Hematopoietic multipotent progenitor cell treated with erythropoietin and hydrocortisone succinate and interleukin-3 and kit ligand, for 4 days (in vitro differentiated cells): ENCODE results near the gene KCNN2.
"Not testable (repeated sequence)": the region's sequence is repeated elsewhere in the genome, so short reads cannot be mapped to it uniquely, and the experiment has no call there.

Source experiments
- DNase-seq: peaks from one replicate; pipeline ENCODE4 v3.0.0-alpha.2; 2015

The KCNN2 gene

DNA sequence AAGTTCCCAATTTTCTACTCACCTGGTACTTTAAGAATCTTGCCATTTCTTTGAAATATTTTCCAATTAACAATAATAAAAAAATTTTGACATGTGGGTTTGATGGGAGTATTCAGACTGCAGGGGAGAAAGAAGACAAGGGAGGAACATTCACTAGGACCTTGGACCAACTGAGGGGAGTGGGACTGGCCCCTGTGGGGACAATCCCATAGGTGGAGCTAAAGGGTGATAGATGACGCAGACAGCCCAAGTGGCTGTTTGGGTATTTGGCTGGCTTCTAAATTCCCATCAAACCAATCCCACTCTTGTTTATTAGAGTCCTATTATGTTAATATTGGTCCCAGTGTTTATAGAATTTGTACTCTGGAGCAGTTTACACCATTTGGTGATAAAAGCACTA, 65.3 kb downstream of the KCNN2 start:
- DNase-seq, result no peak

DNA sequence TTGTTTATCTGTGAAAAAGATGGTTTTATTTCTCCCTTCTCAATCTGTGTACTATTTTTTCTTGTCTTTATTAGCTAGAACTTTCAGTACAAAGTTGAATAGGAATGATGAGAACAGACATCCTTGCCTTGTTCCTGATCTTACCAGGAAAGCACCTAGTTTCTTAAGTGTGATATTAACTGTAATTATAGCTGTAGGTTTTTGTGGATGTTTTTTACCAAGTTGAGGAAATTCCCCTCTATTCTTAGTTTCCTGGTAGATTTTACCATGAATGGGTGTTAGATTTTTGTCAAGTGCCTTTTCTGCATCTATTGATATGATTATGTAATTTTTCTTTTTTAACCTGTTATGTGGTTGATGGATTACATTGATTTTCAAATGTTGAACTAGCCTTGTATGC, 68.7 kb downstream of the KCNN2 start:
- DNase-seq, result no peak

DNA sequence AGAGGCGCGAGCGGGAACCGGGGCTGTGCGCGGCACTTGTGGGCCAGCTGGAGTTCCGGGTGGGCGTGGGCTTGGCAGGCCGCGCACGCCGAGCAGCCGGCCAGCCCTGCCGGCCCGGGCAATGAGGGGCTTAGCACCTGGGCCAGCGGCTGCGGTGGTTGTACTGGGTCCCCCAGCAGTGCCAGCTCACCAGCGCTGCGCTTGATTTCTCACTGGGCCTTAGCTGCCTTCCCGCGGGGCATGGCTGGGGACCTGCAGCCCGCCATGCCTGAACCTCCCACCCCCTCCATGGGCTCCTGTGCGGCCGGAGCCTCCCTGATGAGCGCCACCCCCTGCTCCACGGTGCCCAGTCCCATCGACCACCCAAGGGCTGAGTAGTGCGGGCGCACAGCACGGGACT, 70.8 kb downstream of the KCNN2 start:
- not testable (repeated sequence) for DNase-seq

DNA sequence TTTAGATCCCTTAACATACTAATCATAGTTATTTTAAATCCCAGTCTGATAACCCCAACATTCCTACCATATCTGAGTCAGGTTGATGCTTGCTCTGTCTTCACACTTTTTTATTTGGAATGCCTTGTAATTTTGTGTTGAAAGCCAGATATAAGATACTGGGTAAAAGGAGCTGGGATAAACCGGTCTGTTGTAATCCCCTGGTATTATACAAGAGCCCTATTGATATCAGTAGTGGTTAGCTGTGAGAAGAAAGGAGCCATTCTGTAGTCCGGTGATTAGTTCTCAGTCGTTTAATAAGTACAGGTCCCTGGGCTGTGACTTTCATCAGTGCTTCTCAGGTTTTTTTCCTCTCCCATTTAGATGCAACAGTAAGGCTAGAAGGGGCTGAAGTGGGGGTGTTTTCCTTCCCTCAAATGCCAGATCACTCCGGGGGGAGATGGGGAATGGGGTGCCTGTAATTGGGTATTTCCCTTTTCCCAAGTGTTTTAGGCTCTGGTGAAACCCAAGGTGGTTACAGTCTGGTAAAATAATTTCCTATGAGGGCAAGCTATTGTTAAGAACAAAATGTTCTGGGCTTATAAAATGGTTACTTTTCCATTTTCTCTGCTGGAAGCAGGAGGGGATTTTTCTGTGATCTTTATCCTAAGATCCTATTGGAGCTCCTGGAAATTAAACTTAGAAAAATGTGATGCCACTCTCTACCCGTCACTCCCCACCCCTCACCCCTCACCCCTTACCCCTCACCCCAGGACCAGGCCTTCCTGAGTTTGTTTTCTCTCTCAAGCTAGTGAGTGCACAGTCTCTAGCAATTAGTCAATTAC, 72.7 kb downstream of the KCNN2 start:
- no peak for DNase-seq

DNA sequence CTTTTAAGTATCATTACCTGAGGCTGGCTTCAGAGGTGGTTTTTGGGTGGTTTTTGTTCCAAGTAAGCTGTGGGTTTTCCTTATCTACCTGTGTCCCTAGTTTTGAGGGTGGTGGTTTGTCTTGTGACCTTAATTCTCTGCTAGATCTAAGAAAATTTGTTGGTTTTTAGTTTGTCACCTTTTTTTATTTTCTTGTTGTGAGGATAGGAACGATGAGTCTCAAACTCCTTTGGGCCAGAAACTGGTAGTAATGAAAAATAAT, 73.3 kb downstream of the KCNN2 start:
- no peak for DNase-seq

DNA sequence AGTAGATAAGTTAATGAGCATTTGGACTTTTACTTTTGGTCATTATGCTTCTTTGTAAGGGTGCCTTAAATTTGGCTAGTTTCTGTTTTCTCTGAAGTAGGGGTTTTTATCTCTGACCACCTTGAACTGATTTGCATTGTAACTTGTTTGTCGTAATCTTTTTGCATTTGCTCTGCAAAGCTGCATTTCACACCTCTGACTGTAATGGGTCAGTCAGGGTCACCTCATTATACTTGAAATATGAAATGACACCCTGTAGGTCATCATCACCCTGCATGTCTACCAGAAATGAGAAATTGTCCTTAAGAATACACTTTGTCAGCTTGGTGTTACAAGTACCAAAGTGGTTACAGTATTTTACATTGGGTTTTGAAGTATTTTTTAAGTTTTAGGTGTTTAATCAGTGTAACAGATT, 74.0 kb downstream of the KCNN2 start:
- no peak for DNase-seq

DNA sequence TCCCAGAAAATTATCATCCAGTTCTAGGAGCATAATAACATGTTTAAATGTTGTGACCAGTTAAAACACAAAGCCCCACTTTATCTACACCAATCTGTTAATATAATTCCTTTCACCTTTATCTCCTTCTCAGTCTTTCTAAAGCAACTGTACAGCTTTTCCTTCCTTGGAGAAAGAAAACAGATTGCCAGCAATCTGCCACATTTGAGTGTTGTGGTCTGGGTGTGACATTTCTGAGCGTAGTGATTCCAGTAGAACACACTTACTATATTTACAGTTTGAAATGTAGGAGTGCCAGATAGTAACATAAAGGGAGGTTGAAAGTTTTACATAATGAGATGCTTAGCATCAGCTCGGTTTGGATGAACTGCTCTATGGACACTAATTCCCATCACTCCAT, 76.1 kb downstream of the KCNN2 start:
- no peak for DNase-seq

DNA sequence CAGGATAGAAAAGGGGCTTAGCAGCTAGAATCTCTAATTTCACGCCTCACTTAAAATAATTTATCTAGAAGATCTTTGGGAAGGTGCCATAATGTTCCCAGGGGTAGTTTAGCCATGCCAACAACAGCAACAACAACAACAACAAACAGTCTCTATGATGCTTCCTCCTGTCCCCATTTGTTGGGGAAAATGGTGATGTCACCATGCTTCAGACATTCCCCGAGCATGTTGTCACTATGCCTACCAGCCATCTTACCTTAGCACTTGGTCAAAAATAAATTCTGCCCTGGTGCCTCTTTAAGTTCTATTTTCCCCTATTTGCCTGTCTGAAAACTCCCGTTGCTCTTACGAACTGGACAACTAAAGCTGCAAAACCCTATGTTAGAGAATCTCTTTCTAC, 76.6 kb downstream of the KCNN2 start:
- no peak for DNase-seq

DNA sequence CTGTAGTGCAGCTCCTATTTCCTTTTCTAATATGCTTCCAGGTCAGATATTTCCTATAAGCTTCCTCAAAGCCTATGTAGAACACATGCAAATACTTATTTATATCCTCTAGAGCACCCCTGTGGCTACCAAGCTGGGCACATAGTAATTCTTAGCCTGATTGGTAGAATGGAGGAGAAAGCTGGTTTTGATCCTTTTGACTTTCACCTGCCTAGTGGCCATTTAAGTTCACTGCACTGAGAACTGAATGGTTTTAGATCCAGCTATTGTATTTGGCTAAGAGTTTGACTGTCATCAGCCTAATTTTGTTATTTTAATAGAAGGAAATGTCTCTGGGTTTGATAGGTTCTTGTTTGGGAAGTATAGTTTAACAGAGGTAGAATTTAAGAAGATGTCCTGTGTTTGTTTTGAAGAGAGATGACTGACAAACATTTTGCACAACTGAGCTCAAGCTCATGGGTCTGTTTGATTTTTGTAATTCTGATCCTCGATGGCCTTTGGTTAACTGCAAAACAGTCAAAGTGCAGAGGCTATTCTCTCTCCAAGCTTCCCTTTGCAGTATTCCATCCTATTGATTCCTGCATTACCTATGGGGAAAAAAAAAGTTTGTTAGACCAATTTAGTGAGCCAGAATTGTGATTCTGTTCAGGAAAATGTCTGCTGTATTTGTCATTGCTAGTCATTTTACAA, 85.4 kb downstream of the KCNN2 start:
- peak; percentile 18 for DNase-seq

DNA sequence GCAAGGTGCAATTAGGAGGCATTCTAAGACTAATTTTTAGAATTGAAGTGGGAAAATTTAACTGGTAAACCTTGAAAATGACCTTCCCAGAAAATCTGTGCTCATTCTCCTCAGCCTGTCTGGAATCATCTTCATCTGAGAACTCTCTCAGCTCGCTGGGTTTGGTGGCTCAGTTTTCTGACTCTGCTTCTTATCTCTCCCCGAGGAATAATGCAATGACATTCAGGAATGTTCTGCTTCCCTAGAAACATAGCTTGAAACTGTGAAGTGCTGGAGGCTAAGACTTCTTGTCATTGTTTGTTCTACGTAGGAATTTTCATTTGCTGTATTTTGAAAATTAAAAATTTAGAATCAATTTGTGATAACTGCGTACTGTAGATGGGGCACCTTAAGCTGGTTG, 86.6 kb downstream of the KCNN2 start:
- DNase-seq, result no peak

DNA sequence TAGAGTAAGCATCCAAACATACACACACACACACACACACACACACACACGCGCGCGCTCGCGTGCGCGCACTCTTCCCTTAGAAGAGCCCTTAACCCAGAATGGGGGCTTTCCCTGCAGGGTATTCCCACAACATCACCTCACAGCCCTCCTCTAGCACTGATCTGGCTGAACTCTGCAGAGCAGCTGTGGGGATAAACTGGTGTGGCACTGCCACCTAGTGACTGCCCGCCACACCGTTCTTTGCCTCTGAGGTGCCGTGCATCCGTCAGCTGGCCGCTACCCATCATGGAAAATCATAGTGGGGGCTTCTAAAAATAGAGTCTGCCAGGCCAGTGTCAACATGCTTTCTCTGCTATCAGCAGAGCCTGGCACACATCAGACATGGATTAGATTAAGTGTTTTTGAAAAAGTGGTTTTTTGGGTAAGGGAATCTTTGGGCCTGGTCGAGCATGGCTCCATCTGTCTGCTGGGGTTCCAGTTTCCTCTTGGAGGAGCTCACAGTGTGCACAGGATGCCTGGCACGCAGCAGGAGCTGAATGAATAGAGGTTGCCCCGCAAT, 88.1 kb downstream of the KCNN2 start:
- peak; percentile 63 for DNase-seq

DNA sequence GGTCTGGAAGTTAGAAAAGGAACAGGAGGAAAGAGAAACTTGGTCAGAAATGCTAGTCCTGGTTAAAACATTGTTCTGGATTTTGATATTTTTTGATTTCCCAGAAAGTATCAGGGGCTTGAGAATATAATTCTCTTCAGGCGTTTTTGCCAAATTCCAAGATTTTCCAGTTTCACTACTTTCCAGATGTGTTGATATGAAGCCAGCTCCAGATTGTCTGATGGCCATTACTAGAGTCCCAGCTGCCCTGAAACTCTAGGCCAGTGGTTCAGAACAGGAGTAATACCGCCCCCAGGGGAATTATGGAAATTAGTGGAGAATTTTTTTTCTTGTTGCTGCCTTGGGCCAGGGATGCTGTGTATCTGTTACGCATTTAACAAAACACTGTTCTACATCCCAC, 88.6 kb downstream of the KCNN2 start:
- DNase-seq, result no peak

DNA sequence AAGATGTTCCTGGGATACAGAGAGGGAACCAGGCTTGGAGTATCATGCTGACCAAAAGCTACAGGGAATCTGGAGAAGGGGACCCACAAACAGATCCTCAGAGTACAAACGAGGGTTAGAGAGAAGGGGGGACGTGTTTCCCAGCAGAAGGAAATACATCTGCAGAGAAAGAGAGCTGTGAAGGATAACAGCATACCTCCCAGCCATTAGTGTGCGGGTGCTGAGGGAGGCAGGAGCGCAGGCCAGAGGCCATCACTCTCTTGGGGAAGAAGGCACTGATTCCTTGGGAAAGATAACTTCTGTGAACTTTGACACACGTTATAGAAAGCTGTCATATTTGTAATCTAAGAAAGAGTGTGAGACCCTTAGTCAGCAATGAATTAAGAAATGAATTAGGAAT, 96.9 kb downstream of the KCNN2 start:
- DNase-seq, result no peak

DNA sequence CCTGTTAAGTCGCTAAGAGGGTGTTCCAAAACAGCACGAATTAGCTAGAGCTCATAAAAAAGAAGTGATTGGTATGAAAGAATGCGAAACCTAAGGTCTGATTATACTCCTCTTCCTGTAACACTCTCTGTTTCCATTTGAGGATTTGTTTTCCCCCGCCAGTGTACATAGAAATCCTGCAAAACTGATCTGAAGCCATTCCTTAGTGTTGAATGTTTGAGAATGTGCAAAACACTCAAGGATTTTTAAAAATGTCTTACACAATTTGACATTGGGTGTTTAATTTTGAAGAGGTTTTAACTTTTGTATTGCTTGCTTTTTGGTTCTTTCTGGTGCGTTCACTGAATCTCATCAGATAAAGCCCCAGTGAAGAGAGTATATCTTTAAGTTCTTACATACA, 105.3 kb downstream of the KCNN2 start:
- no peak for DNase-seq

DNA sequence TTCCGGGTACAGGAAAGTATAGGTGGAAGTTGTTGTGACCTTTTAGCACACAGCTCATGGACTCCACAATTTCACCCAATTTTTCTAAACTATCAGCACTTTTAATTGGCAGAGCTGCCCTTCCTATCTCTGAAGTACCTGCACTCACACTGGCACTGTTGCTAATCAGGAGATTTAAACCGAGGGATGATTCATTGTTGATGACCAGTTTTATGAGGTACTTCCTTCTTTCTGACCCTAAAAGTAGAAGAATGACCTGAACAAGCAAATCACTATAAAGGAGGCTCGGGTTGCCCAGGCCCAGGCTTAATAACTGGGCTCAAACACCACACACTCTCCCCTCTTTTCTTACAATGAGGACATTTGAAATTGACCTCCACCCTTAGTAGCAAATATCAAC, 105.9 kb downstream of the KCNN2 start:
- DNase-seq, result no peak

DNA sequence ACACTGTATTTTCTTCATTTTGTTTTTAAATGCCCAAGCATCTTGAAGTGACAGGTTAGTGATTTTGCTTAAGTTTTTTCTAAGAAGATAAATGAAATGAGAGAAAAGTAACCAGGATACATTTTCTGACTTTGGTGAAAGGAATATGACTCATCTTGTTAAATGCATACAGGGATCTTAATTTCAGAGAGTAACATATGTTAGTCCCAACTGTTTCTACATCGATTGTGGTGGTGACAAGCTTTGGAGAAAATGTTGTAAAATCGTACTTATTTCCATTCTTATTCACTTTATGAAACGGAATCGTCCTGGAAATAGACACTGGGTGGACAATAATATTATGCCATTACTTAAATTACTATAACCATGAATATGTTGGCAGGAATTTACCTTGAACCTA, 107.5 kb downstream of the KCNN2 start:
- DNase-seq, result no peak

DNA sequence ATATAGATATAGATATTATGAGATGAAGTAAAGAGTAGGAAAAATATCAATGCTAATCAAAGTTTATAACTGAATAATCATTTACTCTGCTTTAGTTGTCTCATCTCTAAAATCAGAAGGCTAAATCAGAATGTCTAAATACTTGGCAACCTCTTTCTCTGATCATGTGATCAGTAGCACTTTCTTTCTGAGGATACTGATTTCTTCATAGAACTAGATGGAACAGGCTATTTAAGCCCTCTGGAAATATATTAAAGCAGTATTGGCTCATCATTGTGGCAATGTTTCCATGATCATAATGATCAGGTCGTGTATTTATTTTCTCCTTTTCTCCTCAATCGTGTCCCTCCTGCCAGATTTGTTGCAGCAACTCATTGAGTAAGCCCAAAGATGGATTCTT, 109.7 kb downstream of the KCNN2 start:
- DNase-seq, result no peak

DNA sequence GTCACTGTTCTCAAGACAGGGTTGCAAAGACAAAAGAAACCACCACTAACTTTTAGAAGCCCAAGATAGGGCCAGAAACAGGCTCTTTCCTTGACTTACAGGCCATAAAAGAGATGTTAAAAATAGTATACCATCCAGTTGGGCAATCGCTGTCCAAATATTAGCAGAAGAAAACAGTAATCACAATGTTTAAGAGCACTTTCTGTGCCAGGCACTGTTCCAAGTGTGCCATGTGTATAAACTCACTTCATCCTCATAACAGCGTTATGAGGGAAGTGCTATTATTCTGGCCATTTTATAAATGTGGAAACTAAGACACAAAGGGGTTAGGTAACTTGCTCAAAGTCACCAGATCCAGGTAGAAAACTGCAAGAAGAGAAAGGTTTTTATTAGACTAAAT, 111.7 kb downstream of the KCNN2 start:
- no peak for DNase-seq

DNA sequence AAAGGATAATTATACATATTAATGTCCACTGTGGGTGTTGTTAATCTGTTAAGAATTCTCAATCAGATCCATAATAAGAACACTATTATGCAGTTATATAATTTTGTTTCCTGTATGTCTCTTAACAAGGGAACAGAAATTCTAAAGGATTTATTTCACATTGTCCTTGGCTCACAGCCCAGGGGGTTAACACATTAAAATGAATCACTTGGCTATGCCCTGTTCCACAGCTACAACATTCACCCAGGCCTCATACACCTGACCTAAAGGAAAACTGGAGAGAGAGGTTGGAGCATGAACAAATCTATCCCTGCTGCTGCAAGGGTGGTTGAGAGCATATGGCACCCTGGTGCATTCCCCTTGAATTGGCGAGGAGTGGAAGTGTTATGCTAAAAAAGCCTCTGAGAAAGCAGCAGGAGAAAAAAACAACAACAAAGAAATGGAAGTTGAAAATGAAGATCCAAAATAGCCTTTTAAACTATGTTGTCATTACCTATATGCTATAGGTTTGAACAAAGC, 116.0 kb downstream of the KCNN2 start:
- DNase-seq, result no peak

DNA sequence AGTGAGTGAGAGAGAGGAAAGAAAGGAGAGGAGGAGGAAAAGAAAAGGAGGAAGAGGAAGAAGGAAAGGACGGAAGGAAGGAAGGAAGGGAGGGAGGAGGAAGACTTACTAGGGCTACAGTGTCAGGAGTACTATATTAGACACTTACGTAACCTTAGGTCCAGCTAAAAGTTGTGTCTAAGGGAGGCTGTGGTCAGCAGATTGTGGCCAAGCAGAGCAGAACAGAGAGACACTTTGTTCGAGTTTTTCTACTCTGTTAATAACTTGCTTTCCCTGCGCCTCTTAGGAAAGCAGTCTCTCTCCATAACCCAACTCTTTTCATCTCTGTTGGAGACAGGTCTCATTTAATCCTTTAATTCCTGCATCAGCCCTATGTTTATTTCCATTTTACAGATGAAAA, 138.9 kb downstream of the KCNN2 start:
- DNase-seq, result no peak

DNA sequence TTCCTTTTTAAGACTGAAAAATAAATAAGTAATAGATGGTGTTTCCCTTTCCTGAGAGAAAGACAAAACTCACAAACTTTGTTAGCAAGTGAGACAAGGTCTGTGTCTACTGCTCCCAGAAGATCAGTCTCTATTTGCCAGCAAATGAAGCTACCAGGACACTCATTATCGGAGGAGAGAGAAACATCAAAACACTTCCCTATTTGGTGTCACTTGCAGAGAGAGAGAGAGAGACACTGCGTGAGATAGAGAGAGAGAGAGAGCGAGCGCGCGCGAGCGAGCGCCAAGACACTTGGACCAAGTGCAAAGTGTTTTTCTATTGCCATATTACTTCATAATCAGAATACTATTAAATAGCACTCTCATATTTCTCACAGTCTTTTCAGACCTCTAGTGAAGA, 142.7 kb downstream of the KCNN2 start:
- DNase-seq, result no peak

DNA sequence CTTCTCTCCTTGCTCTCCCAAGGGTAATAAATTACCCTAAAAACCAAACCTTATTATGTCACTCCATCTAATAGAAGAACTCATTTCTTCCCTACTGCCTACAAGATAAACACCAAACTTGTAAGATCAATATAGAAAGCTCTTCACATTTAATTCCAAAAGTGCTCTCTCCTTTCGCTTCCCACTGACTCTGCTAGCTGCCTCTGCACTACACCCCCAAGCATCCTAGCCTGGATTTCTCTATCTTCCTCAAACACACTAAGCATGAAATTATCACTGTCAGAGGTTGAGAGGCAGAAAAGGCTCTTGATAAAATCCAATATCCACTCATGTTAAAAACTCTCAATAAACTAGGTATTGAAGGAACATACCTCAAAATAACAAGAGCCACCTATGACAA, 162.4 kb downstream of the KCNN2 start:
- no peak for DNase-seq

DNA sequence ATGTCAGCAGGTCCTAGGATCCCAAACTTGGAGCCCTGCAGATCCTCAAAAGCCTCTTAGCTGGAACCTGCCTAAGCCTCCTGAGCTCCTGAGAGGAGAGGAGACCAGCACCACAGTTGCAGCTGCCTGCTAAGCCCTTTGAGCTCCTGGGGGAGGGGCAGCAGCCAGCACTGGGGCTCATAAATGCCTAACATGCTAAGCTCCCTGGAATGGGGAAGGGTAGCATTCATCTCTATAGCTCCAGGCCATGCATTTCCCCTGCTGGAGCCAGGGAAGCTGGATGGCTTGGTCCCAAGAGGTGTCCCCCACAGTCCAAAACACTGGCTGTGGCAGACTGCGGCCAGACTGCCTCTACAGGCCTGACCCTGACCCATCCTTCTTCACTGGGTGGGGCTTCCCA, 182.7 kb downstream of the KCNN2 start:
- DNase-seq, result no peak
